GM19468 (cell line): ENCODE data around the gene ELMO1.

ENCODE experiments used
- ATAC-seq: cut with Tn5 transposase; IDR thresholded peaks from one replicate; pipeline ENCODE4 v1.9.1; 2021; ENCODE audit warnings: mild to moderate bottlenecking, moderate library complexity, moderate number of reproducible peaks; ENCODE audit not compliant: unreplicated experiment; ENCODE audit errors: extremely low read depth

The ELMO1 gene

DNA sequence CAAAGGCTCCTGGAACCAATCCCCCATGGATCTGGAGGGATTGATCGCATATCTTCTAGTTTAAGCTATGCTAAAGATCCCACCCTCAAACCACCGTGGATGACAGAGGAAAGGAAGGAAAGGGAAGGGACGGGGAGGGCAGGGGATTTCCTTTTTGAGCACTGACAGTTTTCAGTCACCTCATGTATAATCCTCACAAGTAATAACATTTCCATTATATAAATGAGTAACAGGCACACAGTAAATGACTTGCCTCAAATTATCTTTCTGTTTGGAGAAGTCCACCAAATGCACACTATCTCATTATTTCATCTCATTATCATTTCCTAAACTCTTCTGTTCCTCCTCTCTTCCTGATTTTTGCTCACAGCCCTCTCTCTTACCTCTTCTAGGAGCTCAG is 597.3 kb downstream of the ELMO1 start:
- no peak for ATAC-seq

GRCh38 chr7:36847946-36848345 is 600.7 kb downstream of the ELMO1 start:
- no peak for ATAC-seq

DNA sequence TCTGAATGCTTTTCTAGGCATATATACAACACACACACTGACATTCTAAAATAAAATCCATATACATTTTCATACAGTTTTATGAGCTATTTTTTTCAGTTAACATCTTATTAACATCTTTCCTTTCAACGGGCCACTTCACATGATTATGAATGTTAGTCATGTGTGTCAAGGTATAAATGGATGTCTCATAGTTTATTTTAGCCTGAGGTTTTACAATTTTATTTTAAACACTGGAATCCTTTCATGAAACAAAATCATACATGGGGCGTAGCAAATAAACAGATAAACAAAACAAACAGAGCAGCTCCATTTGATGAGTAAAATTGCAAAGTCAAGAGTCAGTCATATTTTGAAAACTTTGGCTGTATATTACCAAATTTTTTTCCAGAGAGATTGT is 604.3 kb downstream of the ELMO1 start:
- no peak for ATAC-seq

GRCh38 chr7:36840904-36841303 is 607.8 kb downstream of the ELMO1 start:
- no peak for ATAC-seq

- ATAC-seq = no peak
These were observed 609.9 kb downstream of the ELMO1 start for GRCh38 chr7:36838616-36839225.

DNA sequence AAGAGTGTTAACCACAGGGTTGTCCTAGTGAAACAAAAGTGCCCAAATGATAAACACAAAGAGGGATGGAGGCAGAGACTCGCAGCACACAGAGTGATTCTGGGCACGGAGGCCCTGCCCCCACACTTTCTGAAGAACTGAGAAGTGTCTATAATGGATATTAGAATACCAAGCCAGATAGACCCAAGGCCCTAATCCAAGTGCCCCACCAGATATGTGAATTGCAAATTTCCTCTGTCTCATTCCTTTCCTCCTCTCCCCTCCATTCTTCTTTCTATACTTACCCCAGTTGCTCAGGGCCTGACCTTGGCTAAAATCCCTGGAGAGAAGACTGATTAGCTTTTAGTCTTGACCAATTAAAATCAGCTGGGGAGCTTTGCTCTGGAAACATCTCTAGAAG is 617.6 kb downstream of the ELMO1 start:
- ATAC-seq = no peak

GRCh38 chr7:36827726-36828703 is 620.6 kb downstream of the ELMO1 start:
- no peak for ATAC-seq

DNA sequence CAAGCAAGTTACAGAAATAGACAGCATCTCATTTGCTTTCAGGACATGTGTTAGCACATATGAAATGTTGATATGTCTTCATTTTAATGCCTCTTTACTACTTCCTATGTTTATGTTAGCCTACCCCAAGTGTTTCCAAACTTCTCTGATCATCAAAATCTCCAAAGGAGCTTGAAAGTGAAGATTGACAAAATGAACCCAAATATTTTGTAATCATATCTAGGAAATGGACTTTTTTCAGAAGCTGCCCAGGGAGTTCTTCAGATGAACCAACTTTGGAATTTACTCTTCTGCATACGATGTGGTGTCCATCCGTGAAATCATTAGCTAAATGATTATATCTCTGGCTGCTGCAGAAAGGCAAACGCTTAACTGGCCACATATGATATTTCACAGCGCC is 623.2 kb downstream of the ELMO1 start:
- ATAC-seq = no peak

- no peak for ATAC-seq
These were observed 625.3 kb downstream of the ELMO1 start for GRCh38 chr7:36823353-36823752.

DNA sequence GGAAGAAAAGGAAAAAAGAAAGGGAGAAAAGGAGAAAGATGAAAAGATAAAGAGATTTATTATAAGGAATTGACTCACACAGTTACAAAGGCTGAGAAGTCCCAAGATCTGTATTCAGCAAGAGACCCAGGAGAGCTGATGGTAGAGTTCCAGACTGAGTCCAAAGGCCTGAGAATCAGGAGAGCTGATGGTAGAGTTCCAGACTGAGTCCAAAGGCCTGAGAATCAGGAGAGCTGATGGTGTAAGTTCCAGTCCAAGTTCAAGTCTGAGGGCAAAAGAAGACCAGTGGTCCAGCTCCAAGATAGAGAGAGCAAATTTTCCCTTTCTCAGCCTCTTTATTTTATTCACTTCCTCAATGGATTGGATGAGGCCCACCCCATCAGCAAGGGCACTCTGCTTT is 627.0 kb downstream of the ELMO1 start:
- no peak for ATAC-seq

DNA sequence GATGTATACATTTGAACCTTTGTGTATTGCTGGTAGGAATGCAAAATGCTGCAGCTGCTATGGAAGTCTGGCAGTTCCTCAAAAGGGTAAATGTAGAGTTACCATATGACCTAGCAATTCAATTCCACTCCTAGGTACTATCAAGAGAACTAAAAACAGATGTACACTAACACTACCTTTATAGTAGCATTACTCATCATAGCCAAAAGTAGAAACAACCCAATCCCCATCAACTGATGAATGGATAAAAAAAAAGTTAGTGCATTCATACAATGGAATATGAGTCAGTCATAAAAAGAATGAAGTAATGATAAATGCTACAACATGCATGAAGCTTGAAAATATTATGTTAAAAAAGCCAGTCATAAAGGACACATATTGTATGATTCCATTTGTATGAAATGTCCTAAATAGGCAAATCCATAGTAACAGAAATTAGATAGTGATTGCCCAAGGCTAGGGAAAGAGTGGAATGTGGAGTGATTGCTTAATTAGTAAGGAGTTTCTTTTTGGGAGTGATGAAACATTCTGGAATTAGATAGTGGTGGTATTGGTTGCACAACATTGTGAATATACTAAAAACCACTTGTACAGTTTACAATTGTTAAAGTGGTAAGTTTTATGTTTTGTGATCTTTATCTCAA is 628.0 kb downstream of the ELMO1 start:
- no peak for ATAC-seq

DNA sequence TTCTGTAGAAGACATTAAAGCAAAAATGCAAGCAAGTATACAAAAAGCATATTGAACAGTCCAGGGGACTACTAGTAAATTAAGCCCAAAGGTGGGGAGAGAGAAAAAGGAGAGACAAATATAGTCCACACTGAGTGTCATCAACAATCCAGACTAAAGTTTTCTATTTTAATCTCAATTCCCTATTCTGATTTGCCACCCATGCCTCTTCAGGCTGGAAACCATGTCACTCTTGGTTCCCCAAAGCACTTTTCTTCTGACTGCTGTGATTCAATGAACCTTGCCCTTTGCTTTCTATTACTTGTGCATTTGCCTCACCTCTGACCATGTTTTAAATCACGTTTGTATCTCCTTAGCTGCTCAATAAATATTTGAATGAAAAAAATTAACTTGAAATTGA is 629.0 kb downstream of the ELMO1 start:
- no peak for ATAC-seq

DNA sequence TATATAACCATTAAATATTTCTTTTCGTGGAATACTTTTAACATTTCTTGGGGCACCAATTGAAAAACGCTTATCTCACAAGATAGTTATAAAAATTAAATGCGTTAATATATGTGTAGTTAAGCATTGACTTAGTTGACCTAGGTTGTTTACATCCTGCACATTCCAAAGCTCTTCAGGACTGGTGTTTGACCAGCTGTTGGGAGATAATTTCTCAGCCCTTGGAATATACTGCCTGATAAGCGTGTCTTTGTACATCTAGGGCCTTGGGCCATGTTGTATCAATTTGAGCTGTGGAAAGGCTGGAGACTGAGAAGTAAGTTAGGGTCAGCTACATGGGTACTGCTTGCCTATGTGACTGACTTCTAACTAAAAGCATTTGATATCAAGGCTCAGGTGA is 634.4 kb downstream of the ELMO1 start:
- no peak for ATAC-seq

GRCh38 chr7:36811807-36812206 is 636.9 kb downstream of the ELMO1 start:
- no peak for ATAC-seq

DNA sequence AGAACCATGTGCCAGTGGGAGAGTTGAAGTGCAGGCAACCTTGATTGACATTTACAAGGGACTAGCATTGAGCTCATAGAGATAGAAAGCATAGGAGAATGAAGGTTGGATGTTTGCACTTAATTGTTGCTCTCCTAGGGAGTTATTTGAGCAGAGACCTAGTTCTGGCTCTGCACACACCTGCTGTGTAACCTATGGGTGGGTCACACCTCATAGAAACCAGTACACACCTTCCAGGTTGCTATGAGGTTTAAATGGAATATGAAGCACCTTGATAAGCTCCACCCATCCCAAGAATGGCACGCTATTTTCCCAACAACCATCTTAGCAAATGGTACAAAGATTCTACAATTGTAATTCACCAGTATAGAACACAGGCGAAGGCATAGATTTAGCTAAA is 638.2 kb downstream of the ELMO1 start:
- no peak for ATAC-seq

- ATAC-seq = no peak
These were observed 638.6 kb downstream of the ELMO1 start for GRCh38 chr7:36810032-36810431.

DNA sequence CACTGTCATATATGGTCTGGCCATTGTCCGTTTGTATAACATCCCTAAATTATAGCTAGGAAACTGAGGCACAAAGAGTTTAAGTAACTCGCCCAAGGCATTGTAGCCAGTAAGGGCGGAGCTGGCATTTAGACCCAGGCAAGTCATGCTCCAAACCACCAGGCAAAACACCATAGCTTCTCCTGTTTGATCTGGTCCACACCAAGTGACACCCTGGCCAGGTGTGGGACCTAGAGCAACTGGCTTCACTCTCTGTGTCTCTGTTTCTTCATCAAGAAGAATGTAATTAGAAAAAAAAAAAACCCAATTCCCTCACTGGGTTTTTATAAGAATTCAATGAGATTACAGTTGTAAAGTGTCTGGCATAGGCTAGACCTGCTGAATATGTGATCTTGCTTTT is 639.2 kb downstream of the ELMO1 start:
- ATAC-seq = no peak

DNA sequence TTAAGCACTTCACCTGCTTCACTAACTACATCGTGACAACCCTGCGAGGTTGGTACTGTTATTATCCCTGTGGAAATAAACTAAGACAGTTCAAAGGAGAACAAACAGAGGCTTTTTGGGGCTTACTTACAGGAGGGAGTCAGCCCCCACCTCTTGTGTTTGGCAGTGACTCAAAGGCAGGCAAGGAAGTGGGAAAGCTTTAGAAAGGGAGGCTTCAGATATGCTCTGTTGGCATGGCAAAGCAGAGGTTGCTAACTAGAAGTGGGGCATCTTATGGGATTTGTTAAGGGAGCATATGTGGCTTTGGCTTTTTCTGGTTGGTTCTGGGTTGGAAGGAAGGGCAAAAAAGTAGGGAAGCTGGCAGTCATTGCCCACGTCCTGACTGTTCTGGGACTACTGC is 639.6 kb downstream of the ELMO1 start:
- ATAC-seq = no peak

- ATAC-seq = no peak
These were observed 641.8 kb downstream of the ELMO1 start for GRCh38 chr7:36806891-36807290.
